Naive B cell (primary cell): ENCODE results near the gene KAZN. TPM values are rescaled to one million over a fixed set of nuclear protein-coding genes. Genes with fewer than 3 reads are reported as not detected.
A peak's percentile ranks its signal among the peaks of the same experiment; 100 is the strongest.

Experiments used
- ATAC-seq, 2 donors: fragments of 150-1000 bp; cut with Tn5 transposase; 2 replicates each; pipeline ENCODE4 v1.10.0; 2021; ENCODE audit warnings: low read depth in 2 of 2, mild to moderate bottlenecking in 2 of 2, moderate library complexity in 2 of 2
- DNase-seq: peaks from one replicate; pipeline ENCODE4 v3.0.0; 2022
- H3K27ac Mint-ChIP-seq, 6 donors: one replicate each; pipeline ENCODE4 v1.8.0; 2020 to 2022; ENCODE audit warnings: mild to moderate bottlenecking in 6 of 6, mixed read lengths in 6 of 6, moderate library complexity in 5 of 6, inconsistent platforms in 2 of 6
- H3K27me3 Mint-ChIP-seq, 3 donors: one replicate each; pipeline ENCODE4 v1.8.0; 2021 to 2022; ENCODE audit warnings: mixed read lengths in 3 of 3, mild to moderate bottlenecking in 1 of 3
- H3K36me3 Mint-ChIP-seq, 2 donors: one replicate each; pipeline ENCODE4 v1.8.0; 2020 to 2022; ENCODE audit warnings: mixed read lengths in 2 of 2, inconsistent platforms in 1 of 2, mild to moderate bottlenecking in 1 of 2
- H3K4me1 Mint-ChIP-seq, 3 donors: one replicate each; pipeline ENCODE4 v1.8.0; 2020 to 2022; ENCODE audit warnings: mixed read lengths in 3 of 3, inconsistent platforms in 1 of 3, mild to moderate bottlenecking in 1 of 3, moderate library complexity in 1 of 3
- H3K4me3 Mint-ChIP-seq, 8 donors: one replicate each; pipeline ENCODE4 v1.8.0; 2020 to 2022; ENCODE audit warnings: mild to moderate bottlenecking in 8 of 8, mixed read lengths in 8 of 8, moderate library complexity in 8 of 8, inconsistent platforms in 2 of 8
- H3K9me3 Mint-ChIP-seq, 7 donors: one replicate each; pipeline ENCODE4 v1.8.0; 2020 to 2022; ENCODE audit warnings: mixed read lengths in 7 of 7, mild to moderate bottlenecking in 5 of 7, inconsistent platforms in 2 of 7, moderate library complexity in 1 of 7
- polyA plus RNA-seq, 6 donors: library from polyadenylated mRNA; unstranded; fragments of 300-500 nt; fragmentation: Illumina TruSeq; gene quantifications; one replicate each; pipeline ENCODE4 v1.2.3, GENCODE V29; 2021; ENCODE audit warnings: low read depth in 6 of 6

KAZN gene
- polyA plus RNA-seq, 6 donors from 2014 or later = 0.16 TPM; not detected in 5

- Mint-ChIP-seq H3K36me3 (no peaks in the 10 kb centered on the region), H3K9me3 (peaks cover 0 to 10% (median 3%) of the 10 kb centered on the region in 7 donors), H3K27ac (peak overlapping the region in 1 of 6 donors; percentile 9), H3K27me3 (peaks cover 0 to 4% (median 0%) of the 10 kb centered on the region in 3 donors), H3K4me3 (no peak overlapping the region), H3K4me1 (no peaks in the 10 kb centered on the region)
- DNase-seq (no peak), ATAC-seq (no peak)
These were observed 229.4 kb downstream of the KAZN start for GRCh38 chr1:14827870-14828269.

- Mint-ChIP-seq H3K36me3 (no peaks in the 10 kb centered on the region), H3K4me3 (no peak overlapping the region), H3K27ac (no peak overlapping the region), H3K27me3 (peaks cover 0 to 4% (median 0%) of the 10 kb centered on the region in 3 donors), H3K9me3 (peaks cover 0 to 10% (median 3%) of the 10 kb centered on the region in 7 donors), H3K4me1 (no peaks in the 10 kb centered on the region)
- DNase-seq = no peak
- ATAC-seq = no peak
These were observed 230.2 kb downstream of the KAZN start for GRCh38 chr1:14828665-14829064.

- Mint-ChIP-seq H3K36me3 (peaks cover 0 to 4% of the 10 kb centered on the region in 2 donors), H3K4me3 (no peak overlapping the region), H3K4me1 (no peaks in the 10 kb centered on the region), H3K9me3 (peaks cover 2 to 24% (median 11%) of the 10 kb centered on the region in 7 donors), H3K27ac (no peak overlapping the region), H3K27me3 (peaks cover 0 to 7% (median 0%) of the 10 kb centered on the region in 3 donors)
- DNase-seq = no peak
- ATAC-seq = no peak
These were observed 237.2 kb downstream of the KAZN start for GRCh38 chr1:14835725-14836124.

- ATAC-seq = no peak
- Mint-ChIP-seq H3K27ac (no peak overlapping the region), H3K36me3 (peaks cover under 1 to 9% of the 10 kb centered on the region in 2 donors), H3K4me1 (no peaks in the 10 kb centered on the region), H3K4me3 (no peak overlapping the region), H3K27me3 (peaks cover 0 to 8% (median 0%) of the 10 kb centered on the region in 3 donors), H3K9me3 (peaks cover 4 to 33% (median 16%) of the 10 kb centered on the region in 7 donors)
- no peak for DNase-seq
These were observed 238.1 kb downstream of the KAZN start for GRCh38 chr1:14836426-14837140.

GRCh38 chr1:14840374-14840773 lies 241.9 kb downstream of the KAZN start:
- Mint-ChIP-seq H3K9me3 (peaks cover 18 to 59% (median 35%) of the 10 kb centered on the region in 7 donors), H3K27ac (no peak overlapping the region)

GRCh38 chr1:14841456-14841855 lies 243.0 kb downstream of the KAZN start:
- H3K9me3 Mint-ChIP-seq = peaks cover 18 to 59% (median 35%) of the 10 kb centered on the region in 7 donors
- DNase-seq = no peak
- ATAC-seq = no peak
- H3K27ac Mint-ChIP-seq = no peak overlapping the region
- H3K27me3 Mint-ChIP-seq = peaks cover 0 to 28% (median 14%) of the 10 kb centered on the region in 3 donors
- peak overlapping the region in 1 of 8 donors; percentile 25 for H3K4me3 Mint-ChIP-seq
- H3K36me3 Mint-ChIP-seq = peaks cover 7 to 28% of the 10 kb centered on the region in 2 donors
- no peaks in the 10 kb centered on the region for H3K4me1 Mint-ChIP-seq

More at GRCh38 chr1:14840374-14840773, 241.9 kb downstream of the KAZN start:
- H3K4me3 Mint-ChIP-seq = no peak overlapping the region
- DNase-seq (no peak), ATAC-seq (no peak)
- peaks cover 7 to 28% of the 10 kb centered on the region in 2 donors for H3K36me3 Mint-ChIP-seq
- peaks cover 0 to 25% (median 11%) of the 10 kb centered on the region in 3 donors for H3K27me3 Mint-ChIP-seq
- H3K4me1 Mint-ChIP-seq = no peaks in the 10 kb centered on the region

GRCh38 chr1:14841951-14842350 lies 243.5 kb downstream of the KAZN start:
- H3K4me1 Mint-ChIP-seq = no peaks in the 10 kb centered on the region
- peak overlapping the region in 2 of 8 donors; percentile 25 to 57 for H3K4me3 Mint-ChIP-seq
- DNase-seq (no peak), ATAC-seq (no peak)
- peaks cover 0 to 28% (median 14%) of the 10 kb centered on the region in 3 donors for H3K27me3 Mint-ChIP-seq
- peaks cover 7 to 28% of the 10 kb centered on the region in 2 donors for H3K36me3 Mint-ChIP-seq
- H3K9me3 Mint-ChIP-seq = peaks cover 18 to 59% (median 35%) of the 10 kb centered on the region in 7 donors
- H3K27ac Mint-ChIP-seq = no peak overlapping the region

- Mint-ChIP-seq H3K27ac (no peak overlapping the region), H3K4me1 (no peaks in the 10 kb centered on the region), H3K36me3 (peaks cover 7 to 28% of the 10 kb centered on the region in 2 donors), H3K4me3 (peak overlapping the region in 1 of 8 donors; percentile 57), H3K9me3 (peaks cover 18 to 59% (median 35%) of the 10 kb centered on the region in 7 donors), H3K27me3 (peaks cover 0 to 28% (median 14%) of the 10 kb centered on the region in 3 donors)
- ATAC-seq = no peak
- DNase-seq = no peak
These were observed 243.9 kb downstream of the KAZN start for GRCh38 chr1:14842361-14842760.

- Mint-ChIP-seq H3K9me3 (peaks cover 18 to 57% (median 33%) of the 10 kb centered on the region in 7 donors), H3K27ac (no peak overlapping the region), H3K27me3 (peaks cover 0 to 28% (median 14%) of the 10 kb centered on the region in 3 donors), H3K4me1 (no peaks in the 10 kb centered on the region), H3K4me3 (no peak overlapping the region), H3K36me3 (peaks cover 7 to 28% of the 10 kb centered on the region in 2 donors)
- no peak for ATAC-seq
- no peak for DNase-seq
These were observed 244.4 kb downstream of the KAZN start for GRCh38 chr1:14842891-14843290.

- DNase-seq (no peak), ATAC-seq (no peak)
- Mint-ChIP-seq H3K27ac (no peak overlapping the region), H3K27me3 (peaks cover 0 to 28% (median 14%) of the 10 kb centered on the region in 3 donors), H3K36me3 (peaks cover 7 to 28% of the 10 kb centered on the region in 2 donors), H3K4me1 (no peaks in the 10 kb centered on the region), H3K9me3 (peaks cover 18 to 51% (median 33%) of the 10 kb centered on the region in 7 donors), H3K4me3 (peak overlapping the region in 1 of 8 donors; percentile 36)
These were observed 245.0 kb downstream of the KAZN start for GRCh38 chr1:14843525-14843924.

- no peak for ATAC-seq
These were observed 245.9 kb downstream of the KAZN start for GRCh38 chr1:14844356-14844755.

GRCh38 chr1:14844923-14845617 lies 246.6 kb downstream of the KAZN start:
- peaks cover 7 to 28% of the 10 kb centered on the region in 2 donors for H3K36me3 Mint-ChIP-seq
- H3K4me3 Mint-ChIP-seq = no peak overlapping the region
- peaks cover 16 to 38% (median 31%) of the 10 kb centered on the region in 7 donors for H3K9me3 Mint-ChIP-seq
- no peak for ATAC-seq
- DNase-seq = no peak
- no peak overlapping the region for H3K27ac Mint-ChIP-seq
- H3K4me1 Mint-ChIP-seq = no peaks in the 10 kb centered on the region
- peaks cover 0 to 22% (median 14%) of the 10 kb centered on the region in 3 donors for H3K27me3 Mint-ChIP-seq

More at GRCh38 chr1:14844356-14844755, 245.9 kb downstream of the KAZN start:
- peak overlapping the region in 1 of 8 donors; percentile 36 for H3K4me3 Mint-ChIP-seq
- H3K9me3 Mint-ChIP-seq = peaks cover 18 to 43% (median 33%) of the 10 kb centered on the region in 7 donors
- no peaks in the 10 kb centered on the region for H3K4me1 Mint-ChIP-seq
- no peak for DNase-seq
- no peak overlapping the region for H3K27ac Mint-ChIP-seq
- H3K36me3 Mint-ChIP-seq = peaks cover 7 to 28% of the 10 kb centered on the region in 2 donors
- H3K27me3 Mint-ChIP-seq = peaks cover 0 to 28% (median 14%) of the 10 kb centered on the region in 3 donors

- Mint-ChIP-seq H3K27me3 (peaks cover 0 to 21% (median 14%) of the 10 kb centered on the region in 3 donors), H3K4me3 (no peak overlapping the region), H3K36me3 (peaks cover 7 to 22% of the 10 kb centered on the region in 2 donors), H3K4me1 (no peaks in the 10 kb centered on the region), H3K27ac (no peak overlapping the region), H3K9me3 (peaks cover 16 to 34% (median 25%) of the 10 kb centered on the region in 7 donors)
- ATAC-seq (no peak), DNase-seq (no peak)
These were observed 247.4 kb downstream of the KAZN start for GRCh38 chr1:14845851-14846250.
